Transverse colon (tissue), 4 donors: ENCODE measurements around the gene RGPD8.

Experiments
- EP300 ChIP-seq: sonication (generic); formaldehyde crosslinking; IDR thresholded peaks from one replicate; pipeline ENCODE4 v1.6.1; 2017; ENCODE audit warnings: antibody characterized with exemption, low read depth
- POLR2AphosphoS5 ChIP-seq, 3 donors: sonication (generic); formaldehyde crosslinking; IDR thresholded peaks; one replicate each; pipeline ENCODE4 v1.6.1; 2016; ENCODE audit warnings: antibody characterized with exemption in 3 of 3
- TF ChIP-seq, protein P1 (sequence below), 5 experiments: fragments of 200-600 bp in 3 of 5; fragments of 450-650 bp in 2 of 5; sonication (generic) in 3 of 5; IDR thresholded peaks; 1 replicate in 2 of 5; 2 replicates in 3 of 5; pipeline ENCODE4 v1.5.1; 2016 to 2017; ENCODE audit warnings: antibody characterized with exemption in 5 of 5, inconsistent platforms in 3 of 5, mild to moderate bottlenecking in 2 of 5, moderate library complexity in 1 of 5

DNA sequence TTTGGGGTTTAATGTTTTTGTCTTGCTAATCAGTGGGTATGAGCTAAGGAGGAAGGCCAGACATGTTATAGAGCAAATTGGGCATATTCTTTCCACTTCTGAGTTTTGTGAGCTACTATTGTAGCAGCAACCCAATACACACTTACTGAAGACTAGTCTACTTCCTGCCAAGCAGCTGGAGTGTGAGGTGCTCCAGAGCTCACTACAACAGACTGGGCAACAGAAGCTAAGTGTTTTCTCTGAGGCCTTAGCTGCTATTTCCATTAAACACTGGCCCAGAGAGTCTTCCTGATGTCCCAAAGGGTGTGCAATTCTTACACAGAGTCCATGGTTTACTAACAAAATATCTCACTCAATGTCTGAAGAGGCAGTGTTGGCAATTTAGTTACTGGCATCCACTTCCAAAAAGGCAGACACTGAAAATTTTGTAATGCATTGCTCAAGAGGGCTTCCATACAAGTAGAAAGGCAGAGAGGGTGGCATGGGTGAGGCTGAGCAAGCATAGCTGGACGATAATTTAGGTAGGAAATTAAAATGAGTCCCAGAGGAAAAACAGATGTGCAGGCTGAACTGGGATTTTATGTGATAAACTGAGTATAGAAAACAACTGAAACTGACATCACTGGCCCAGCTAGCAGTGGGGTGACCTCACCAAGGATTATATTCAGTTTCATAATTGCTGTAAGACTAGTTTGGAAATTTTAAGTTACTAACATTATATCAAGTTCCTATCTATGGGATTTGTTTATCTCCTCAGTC is 89.4 kb downstream of the RGPD8 start:
- no peak for TF ChIP-seq POLR2AphosphoS5 (IDR thresholded peaks at IDR 0.05)
- TF ChIP-seq, protein P1, sequence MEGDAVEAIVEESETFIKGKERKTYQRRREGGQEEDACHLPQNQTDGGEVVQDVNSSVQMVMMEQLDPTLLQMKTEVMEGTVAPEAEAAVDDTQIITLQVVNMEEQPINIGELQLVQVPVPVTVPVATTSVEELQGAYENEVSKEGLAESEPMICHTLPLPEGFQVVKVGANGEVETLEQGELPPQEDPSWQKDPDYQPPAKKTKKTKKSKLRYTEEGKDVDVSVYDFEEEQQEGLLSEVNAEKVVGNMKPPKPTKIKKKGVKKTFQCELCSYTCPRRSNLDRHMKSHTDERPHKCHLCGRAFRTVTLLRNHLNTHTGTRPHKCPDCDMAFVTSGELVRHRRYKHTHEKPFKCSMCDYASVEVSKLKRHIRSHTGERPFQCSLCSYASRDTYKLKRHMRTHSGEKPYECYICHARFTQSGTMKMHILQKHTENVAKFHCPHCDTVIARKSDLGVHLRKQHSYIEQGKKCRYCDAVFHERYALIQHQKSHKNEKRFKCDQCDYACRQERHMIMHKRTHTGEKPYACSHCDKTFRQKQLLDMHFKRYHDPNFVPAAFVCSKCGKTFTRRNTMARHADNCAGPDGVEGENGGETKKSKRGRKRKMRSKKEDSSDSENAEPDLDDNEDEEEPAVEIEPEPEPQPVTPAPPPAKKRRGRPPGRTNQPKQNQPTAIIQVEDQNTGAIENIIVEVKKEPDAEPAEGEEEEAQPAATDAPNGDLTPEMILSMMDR (IDR thresholded peaks at IDR 0.05): no peak
- no peak for TF ChIP-seq EP300
